ENCODE measurements around the gene PDSS1.

Gene PDSS1

DNA sequence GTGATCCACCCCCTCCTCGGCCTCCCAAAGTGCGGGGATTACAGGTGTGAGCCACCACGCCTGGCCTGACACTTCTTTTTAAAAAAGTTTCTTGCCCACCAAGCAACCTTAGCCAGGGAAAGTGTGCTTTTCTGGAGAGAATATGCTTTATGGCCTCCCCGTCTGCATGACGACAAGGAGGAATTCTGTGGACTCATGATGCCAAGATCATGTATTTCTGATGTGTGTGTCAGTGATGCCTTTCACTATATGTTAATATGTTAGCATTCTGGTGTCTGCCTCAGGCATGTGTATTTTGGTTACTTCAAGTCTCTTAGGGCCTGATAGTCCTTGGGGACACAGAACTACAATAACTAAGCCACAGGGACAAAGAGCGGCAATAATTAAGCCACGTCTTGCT is 2.1 kb downstream of the PDSS1 start:
- no peak for DNase-seq (ENCODE audit: low spot score)

DNA sequence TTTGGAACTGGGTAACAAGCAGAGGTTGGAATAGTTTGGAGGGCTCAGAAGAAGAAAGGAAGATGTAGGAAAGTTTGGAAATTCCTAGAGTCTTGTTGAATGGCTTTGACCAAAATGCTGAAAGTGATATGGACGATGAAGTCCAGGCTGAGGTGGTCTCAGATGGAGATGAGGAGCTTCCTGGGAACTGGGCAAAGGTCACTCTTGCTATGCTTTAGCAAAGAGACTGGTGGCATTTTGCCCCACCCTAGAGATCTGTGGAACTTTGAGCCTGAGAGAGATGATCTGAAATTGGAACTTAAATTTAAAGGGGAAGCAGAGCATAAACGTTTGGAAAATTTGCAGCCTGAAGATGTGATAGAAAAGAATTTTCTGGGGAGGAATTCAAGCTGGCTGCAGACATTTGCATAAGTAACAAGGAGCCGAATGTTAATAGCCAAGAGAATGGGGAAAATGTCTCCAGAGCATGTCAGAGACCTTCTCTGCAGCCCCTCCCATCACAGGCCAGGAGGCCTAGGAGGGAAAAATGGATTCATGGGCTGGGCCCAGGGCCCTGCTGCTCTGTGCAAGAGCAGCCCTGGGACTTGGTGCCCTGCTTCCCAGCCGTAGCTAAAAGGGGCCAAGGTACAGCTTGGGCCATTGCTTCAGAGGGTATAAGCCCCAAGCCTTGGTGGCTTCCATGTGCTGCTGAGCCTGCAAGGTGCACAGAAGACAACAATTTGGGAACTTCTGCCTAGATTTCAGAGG is 3.6 kb downstream of the PDSS1 start:
- no peak for DNase-seq (ENCODE audit: low spot score)

DNA sequence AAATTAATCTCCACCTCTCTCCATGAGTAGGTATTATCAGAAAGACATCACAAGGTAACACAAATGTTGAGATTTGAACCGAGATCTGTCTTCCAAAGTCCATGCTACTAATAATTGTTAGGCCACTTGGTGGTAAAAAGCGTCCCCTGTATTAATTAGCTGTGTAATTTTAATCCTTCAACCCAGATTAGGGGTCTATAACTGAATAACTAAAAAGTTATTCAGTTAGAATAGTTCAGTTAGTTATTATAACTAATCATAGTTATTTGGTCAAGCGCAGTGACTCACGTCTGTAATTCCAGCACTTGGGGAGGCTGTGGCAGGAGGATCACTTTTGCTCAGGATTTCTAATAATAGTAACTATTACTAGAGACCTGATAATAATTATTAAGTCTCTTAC is 5.6 kb downstream of the PDSS1 start:
- no peak for DNase-seq (ENCODE audit: low spot score)

DNA sequence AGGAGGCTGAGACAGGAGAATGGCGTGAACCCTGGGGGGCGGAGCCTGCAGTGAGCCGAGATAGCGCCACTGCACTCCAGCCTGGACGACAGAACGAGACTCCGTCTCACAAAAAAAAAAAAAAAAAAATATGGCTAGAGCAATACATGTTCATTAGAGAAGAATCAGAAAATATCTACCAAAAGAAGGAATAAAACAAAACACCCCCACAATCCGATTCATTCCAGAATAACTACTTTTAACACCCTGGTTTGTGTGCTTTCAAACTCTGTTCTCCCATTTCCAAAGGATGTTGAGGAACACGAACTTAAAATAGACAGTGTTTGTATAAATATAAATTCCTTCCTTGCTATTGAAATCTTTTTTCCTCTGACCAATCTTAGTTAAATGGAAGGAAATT is 6.5 kb downstream of the PDSS1 start:
- DNase-seq (ENCODE audit: low spot score), result no peak

DNA sequence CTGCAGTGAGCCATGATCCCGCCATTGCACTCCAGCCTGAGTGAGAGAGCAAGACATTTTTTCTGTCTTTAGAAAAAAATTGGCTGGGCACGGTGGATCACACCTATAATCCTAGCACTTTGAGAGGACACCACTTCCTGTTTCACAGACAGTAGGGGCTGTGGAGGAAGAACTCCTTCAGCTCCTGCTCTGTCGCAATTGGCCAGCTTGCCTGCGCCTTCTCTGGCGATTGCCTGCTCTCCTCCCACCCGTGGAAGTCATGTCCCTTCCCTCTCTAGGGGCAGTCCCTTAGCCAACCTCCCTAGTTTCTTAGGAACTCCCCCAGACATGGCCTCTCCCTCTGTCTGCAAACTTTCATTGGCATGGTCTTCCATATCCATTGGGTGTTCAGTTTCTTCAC is 8.7 kb downstream of the PDSS1 start:
- DNase-seq (ENCODE audit: low spot score), result no peak

DNA sequence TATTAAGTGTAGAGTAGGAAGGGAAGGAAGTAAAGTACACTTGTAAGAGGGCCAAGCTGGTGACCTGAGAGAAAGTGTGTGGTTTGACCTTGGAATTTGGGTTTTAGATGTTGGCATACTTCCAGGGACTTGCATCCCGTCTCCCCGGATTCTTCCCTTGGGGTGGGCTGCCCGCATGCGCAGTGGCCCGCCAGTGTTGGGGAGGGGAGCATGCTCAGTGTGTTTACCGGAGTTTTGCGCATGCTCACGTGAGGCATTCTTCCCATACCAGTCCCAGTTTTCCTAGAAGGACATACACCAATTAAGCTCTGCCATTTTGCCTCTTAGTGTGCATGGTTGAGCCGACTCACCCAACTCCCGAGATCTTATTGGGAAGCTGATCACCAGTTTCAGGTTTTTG is 9.4 kb downstream of the PDSS1 start:
- DNase-seq (ENCODE audit: low spot score), result no peak

DNA sequence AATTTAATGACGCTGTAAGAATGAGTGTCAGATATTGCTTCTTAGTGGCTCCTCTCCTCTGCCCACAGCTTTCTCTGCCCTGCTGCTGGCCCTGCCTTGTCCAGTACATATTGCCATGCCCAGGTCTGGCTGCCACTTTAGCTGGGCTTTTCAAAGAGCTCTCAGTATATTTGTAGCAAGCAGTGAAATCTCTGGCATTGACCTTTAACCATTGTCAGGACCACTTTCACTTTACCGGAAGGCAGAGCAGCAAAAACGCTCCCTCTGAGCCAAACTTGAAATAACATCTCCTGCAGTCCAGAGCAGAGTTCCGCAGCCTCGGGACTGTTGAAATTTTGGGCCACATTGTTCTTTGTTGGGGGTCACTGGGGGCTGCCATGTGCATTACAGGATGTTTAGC is 13.8 kb downstream of the PDSS1 start:
- DNase-seq (ENCODE audit: low spot score), result no peak

DNA sequence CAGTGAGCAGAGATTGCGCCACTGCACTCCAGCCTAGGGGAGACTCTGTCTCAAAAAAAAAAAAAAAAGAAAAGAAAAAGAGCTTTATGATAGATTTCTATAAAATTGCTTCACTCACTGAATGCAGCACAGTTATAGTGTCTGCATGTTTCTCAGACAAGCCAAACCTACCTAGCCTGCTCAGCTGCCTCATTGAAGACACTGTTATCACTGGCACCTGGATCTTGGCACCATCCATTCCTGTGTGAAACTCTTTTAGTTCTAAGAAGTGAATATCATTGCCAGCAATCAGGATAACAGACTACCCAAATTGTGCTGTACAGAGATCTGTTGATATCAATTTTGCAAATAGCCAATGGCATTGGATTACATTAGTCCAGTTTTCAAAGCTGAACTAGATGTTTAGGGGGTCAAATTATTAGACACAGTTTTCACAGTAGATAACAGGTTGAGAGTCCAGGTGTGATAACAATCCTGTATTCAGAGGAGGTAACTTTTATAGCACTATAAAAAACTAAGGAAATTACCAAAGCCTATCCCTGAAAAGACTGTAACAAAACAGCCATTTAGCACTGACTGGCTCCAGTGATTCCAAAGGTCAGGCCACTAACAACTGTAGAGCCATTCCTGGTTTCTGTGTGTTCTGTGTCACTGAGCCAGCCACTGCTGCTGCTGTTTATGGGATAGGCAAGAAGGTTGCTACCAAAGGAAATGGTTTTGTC is 17.1 kb downstream of the PDSS1 start:
- no peak for DNase-seq (ENCODE audit: low spot score)

DNA sequence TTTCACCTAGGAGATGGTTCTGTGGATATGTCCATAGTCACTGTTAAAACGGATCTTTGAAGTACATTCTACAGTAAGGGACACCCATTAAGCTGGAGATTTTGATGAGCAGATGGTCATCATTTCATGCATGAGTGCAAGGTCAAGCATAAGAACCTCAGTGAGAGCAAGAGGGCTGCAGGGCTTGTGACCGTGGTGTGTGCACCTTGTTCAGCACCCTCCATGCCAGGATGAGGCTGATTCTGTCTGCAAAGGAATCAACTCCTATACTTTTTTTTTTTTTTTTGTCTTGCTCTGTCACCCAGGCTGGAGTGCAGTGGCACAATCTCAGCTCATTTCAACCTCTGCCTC is 17.6 kb downstream of the PDSS1 start:
- DNase-seq (ENCODE audit: low spot score), result no peak

DNA sequence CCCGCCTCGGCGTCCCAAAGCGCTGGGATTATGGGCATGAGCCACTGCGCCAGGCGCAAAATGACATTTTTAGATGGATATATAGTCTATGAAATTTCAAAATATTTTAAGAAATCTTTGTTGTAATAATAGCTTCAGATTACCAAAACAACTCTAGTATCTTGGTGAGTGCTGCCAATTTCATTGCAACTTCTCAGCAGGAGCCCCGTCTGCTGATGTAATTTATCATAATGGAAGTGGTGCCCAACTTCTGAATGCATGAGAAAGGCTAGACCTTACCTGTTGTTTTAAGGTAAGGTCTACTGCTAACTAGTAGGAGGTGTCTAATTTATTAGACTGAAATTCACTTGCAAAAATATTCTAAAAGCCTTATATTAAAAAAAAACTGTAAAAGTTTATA is 20.0 kb downstream of the PDSS1 start:
- no peak for DNase-seq (ENCODE audit: low spot score)

DNA sequence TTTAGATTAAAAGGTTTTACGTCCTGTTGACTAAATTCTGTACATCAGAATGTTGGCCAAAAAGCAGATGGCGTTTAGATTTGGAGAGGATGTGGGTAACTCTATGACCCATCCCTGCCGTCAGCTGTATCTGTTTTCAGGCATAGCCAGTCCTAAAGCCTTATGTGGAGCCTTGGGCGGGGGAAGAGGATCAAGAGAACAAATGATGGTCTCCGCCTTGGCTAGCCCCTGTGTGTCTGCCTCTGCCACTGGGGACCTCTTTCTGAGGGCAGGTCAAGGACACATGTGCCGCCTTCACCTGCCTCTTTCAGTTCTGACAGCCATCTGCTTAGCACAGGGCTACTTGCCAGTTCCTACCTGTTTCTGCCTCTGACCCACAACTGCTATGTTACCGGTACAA is 24.1 kb downstream of the PDSS1 start:
- DNase-seq (ENCODE audit: low spot score), result no peak

DNA sequence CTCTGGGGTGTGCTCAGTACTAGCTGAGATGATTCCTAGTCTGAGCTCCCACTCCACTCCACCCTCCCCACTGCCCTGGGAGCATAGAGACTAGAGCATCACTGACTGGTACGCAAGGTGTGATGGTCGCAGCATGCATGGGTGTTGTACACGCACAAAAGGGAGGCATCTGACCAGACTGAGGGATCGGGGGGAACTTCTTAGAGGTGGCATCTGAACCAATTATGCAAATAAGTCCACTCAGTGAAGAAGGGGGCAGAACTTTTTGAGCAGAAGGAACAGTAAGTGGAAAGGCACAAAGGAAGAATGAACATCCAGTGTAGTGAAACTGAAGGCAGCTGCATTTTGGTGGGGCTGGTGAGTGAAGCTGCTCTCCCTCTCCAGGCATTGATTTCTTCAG is 25.5 kb downstream of the PDSS1 start:
- no peak for DNase-seq (ENCODE audit: low spot score)

DNA sequence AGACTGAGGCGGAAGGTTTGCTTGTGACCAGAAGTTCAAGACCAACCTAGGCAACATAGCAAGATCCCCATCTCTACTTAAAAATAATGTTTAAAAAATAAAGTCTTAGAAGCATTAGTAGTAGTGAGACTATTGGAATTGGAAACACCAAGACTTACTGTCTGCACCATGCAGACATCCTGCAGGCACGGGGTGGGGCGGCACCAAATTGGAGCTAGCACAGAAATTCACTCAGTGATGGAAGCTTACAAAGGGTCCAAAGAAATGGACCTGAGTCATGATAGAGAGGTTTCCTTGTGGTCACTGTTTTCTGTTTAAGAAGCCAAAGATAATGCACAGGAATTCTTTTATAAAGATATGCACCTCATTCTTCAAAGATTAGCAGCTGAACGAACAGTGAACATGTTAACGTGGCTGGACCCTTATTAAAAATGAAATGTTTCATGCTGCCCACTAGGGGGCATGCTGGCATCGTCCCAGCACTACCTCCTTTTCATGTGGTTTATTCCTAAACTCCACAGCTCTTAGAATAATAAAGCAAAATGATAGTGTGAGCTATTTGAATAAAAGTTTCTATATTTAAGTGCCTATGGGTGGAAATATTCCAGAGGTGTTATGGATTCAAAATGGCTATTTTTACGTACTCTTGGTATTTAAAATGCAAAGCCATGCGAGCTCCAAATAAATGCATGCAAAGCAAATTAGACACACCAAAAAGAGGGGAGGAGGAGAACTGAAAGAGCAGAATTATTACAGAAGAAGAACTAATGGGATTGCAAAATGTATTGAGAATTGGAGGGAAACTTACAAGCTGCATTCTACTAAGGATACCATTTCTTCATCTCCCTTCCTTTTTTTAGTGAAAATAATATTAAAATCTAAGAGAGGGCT is 28.6 kb downstream of the PDSS1 start:
- DNase-seq (ENCODE audit: low spot score), result peak; percentile 73

DNA sequence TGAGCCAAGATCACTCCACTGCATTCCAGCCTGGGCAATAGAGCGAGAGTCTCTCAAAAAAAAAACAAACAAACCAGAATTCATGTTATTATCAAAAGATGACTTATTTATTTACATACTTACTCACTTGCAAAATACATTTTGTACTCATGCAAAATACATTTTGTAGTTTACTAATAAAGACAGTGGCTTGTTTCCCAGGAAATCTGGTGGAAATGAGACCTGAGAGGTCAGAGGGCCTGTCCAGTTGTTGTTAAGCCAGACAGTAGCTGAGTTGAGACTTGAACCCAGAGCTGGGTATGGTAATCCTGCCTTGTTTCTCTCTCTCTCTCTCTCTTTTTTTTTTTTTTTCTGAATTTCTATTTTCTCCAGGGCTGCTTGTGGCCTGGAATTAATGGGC is 29.5 kb downstream of the PDSS1 start:
- DNase-seq (ENCODE audit: low spot score), result no peak

DNA sequence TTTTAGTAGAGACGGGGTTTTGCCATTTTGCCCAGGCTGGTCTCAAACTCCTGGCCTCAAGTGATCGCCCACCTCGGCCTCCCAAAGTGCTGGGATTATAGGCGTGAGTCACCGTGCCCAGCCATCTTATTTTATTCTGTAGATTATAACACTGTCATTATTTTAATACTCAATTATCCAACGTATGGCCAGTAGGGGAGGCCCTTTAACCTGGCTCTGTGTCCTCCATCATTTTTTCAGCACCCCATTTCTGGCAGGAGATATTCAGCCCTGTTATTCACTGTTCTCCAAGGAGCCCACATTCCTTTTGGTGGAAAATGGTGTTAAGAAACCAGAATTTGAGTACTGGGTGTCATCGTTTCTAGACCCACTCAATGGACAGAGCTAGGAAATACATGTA is 31.5 kb downstream of the PDSS1 start:
- DNase-seq (ENCODE audit: low spot score), result no peak

DNA sequence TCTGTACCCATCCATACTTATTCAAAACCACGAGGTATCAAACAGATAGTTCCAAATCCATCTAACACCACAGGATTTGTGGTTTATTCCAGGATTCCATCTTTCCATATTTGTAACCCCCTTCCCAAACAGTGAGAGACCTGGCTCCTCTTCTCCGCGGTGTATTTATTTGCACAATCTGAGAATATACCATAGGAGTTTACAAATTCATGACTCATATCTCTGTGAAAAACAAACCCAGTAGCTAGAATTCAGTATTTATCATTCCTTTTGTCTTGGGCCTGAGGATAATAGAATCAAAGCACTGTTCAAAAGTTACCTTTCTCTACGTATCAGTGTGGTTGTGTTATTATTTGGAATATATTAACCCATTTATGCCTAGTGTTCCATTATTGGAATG is 31.9 kb downstream of the PDSS1 start:
- no peak for DNase-seq (ENCODE audit: low spot score)

DNA sequence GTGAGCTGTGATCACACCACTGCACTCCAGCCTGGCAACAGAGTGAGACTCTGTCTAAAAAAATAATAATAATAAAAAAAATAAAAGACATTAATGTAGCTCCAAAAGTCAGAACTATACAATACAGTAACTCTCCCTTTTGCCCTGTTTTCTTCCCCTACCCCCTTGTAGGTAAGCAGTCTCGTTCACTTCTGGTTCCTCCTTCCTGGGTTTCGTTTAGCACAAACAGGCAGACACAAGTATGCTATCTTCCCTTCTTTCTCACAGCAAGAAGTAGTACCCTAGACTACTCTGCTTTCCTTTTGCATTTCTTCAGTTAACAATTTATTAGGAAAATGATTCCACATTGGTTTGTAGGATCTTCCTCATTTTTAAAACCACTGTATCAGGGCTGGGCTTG is 33.1 kb downstream of the PDSS1 start:
- DNase-seq (ENCODE audit: low spot score), result no peak

DNA sequence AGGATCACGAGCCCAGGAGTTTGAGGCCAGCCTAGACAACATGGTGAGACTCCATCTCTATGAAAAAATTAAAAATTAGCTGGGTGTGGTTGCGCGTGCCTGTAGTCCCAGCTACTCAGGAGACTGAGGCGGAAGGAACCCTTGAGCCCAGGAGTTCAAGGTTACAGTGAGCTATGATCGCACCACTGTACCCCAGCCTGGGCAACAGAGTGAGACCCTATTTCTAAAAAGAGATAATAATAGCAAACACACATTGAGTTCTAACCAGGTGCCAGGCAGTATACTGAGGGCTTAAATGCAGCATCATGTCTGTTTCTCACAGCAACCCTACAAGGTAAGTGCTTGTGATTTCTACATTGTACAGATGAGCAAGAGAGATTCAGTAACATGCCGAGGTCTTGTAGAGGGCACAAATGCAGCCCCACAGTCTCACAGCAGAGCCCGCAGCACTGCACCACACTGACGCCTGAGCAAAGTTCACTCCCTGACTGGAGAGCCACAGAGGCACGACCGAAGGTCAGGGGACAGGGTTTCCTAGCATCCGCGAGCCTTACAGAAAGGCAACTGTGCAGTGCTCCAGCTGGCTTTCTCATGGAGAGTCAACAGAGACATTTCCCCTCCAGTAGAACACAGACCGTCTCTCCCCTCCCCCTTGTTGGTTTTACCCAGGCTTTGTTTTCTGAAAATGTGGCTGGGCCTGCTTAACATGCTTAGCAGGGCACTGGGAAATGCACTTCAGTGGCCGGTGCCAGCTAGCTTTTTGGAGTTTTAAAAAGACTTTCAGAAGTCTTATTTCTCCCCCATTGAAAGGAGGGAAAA is 36.5 kb downstream of the PDSS1 start:
- no peak for DNase-seq (ENCODE audit: low spot score)

DNA sequence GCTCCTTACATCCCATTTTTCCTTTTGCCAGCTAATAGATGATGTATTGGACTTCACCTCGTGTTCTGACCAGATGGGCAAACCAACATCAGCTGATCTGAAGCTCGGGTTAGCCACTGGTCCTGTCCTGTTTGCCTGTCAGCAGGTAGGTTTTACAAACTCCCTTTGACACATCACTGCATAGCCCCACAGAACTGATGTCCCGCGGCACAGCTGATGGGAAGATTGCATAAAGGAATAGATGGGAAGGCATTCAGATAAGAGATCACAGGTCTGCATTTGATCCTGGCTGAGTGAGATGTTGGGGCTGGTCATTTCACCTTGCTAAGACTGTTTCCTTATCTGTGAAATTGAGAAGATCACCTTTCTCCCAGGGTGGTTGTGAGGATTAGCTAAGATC is 37.9 kb downstream of the PDSS1 start:
- DNase-seq (ENCODE audit: low spot score), result no peak

DNA sequence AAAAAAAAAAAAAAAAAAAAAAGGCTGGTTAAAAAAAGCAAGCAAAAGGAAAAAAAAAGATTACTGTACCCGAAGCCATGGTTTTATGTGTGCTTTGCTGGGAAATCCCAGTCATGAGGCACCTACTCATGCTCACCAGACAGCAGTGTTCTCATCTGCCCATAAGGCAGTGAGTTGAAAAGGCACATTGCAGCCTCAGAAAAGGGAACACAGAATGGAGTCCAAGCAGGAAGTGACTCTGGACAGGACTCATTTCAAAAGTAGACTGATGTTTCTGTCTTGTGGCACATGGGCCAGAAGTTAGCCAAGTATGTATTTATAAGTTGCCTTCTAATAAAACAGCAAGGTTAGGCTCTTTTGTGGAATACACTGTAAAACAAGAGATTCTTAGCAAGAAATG is 40.2 kb downstream of the PDSS1 start:
- DNase-seq (ENCODE audit: low spot score), result no peak

DNA sequence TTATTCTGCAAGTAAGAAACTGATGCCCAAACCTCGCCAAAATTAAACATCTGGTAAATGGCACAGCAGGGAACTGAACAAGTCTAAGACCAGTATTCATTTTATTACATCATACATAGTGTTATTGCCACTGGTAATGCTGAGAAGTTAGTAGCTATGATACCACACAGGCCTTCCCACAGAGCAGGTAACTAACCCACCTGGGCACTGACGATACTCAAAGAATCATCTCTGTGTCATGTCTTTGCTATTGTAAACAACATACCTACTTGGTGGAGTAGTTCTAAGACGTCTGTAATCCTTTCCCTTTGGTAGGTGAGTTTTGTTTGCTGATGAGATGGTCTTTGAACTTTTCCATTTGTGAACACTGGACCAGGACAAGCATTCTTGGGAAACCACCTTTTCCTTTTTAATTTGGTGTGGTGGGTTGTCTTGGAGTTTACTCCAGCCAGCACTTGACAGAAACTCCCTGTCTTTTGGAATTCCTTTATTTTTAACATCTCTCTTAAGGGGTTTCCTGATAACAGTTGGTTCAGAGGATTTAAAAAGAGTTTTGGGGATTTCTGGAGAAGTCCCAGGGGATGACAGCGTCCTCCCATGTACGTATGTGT is 40.9 kb downstream of the PDSS1 start:
- DNase-seq (ENCODE audit: low spot score), result no peak

Measured in D341Med (cell line).